HepG2 (cell line): ENCODE results near the gene KDM2B. TPM values are rescaled to one million over a fixed set of nuclear protein-coding genes. Genes with fewer than 3 reads are reported as not detected.

Experiments
- ATM ChIP-seq: fragments of 450-650 bp; IDR thresholded peaks from 2 replicates; pipeline ENCODE4 v1.7.1; 2017; ENCODE audit warnings: mild to moderate bottlenecking, borderline replicate concordance
- CEBPZ ChIP-seq: IDR thresholded peaks from 2 replicates; pipeline ENCODE4 v1.6.1; 2012; ENCODE audit warnings: low read length, improper control_type of control experiment
- EP300 ChIP-seq, 3 experiments: sonication (generic) in 1 of 3; formaldehyde crosslinking in 1 of 3; IDR thresholded peaks; 2 replicates each; pipeline versions ENCODE4 v1.5.1 to v1.6.1; 2011 to 2020; ENCODE audit warnings: low read depth in 2 of 3, low read length in 2 of 3, borderline replicate concordance in 1 of 3, improper control_type of control experiment in 1 of 3, mild to moderate bottlenecking in 1 of 3, missing genetic modification reagents in 1 of 3, moderate library complexity in 1 of 3
- ETV5 ChIP-seq: IDR thresholded peaks from 2 replicates; pipeline ENCODE4 v1.6.1; 2018; ENCODE audit warnings: missing biosample characterization, missing genetic modification reagents, inconsistent platforms, borderline replicate concordance
- GTF3A ChIP-seq: sonication (generic); formaldehyde crosslinking; conservative IDR thresholded peaks from 2 replicates; pipeline ENCODE4 v1.4.0; 2020; ENCODE audit warnings: mild to moderate bottlenecking, missing genetic modification reagents
- MAFK ChIP-seq, 2 experiments: IDR thresholded peaks in 1 of 2; conservative IDR thresholded peaks in 1 of 2; 2 replicates each; pipeline ENCODE4 v1.6.1; 2011; ENCODE audit warnings: improper control_type of control experiment in 2 of 2, low read length in 2 of 2
- MAZ ChIP-seq, 2 experiments: sonication (generic) in 1 of 2; formaldehyde crosslinking in 1 of 2; IDR thresholded peaks; 2 replicates each; pipeline versions ENCODE4 v1.5.0 to v1.6.1; 2012 to 2020; ENCODE audit warnings: low read depth in 2 of 2, mild to moderate bottlenecking in 2 of 2, borderline replicate concordance in 1 of 2, improper control_type of control experiment in 1 of 2, low read length in 1 of 2, missing genetic modification reagents in 1 of 2, moderate library complexity in 1 of 2
- PITX1 ChIP-seq: sonication (generic); formaldehyde crosslinking; IDR thresholded peaks from 2 replicates; pipeline ENCODE4 v1.5.1; 2020; ENCODE audit warnings: mild to moderate bottlenecking, missing genetic modification reagents
- POLR2G ChIP-seq: fragments of 200-400 bp; formaldehyde crosslinking; IDR thresholded peaks from 2 replicates; pipeline ENCODE4 v1.6.1; 2018; ENCODE audit warnings: mild to moderate bottlenecking, low read depth, low read length, moderate library complexity
- SAP130 ChIP-seq: IDR thresholded peaks from 2 replicates; pipeline ENCODE4 v1.6.1; 2016; ENCODE audit warnings: low read depth
- SIX1 ChIP-seq: sonication (generic); formaldehyde crosslinking; IDR thresholded peaks from 2 replicates; pipeline ENCODE4 v1.4.0; 2020; ENCODE audit warnings: missing genetic modification reagents, borderline replicate concordance
- SNAPC2 ChIP-seq: sonication (generic); formaldehyde crosslinking; IDR thresholded peaks from 2 replicates; pipeline ENCODE4 v1.8.1; 2022; ENCODE audit warnings: mild to moderate bottlenecking, missing genetic modification reagents
- ZFP36L1 ChIP-seq: sonication (generic); formaldehyde crosslinking; IDR thresholded peaks from 2 replicates; pipeline ENCODE4 v1.8.0; 2022; ENCODE audit warnings: mild to moderate bottlenecking, missing genetic modification reagents, moderate library complexity
- ZNF143 ChIP-seq: sonication (generic); formaldehyde crosslinking; IDR thresholded peaks from 2 replicates; pipeline ENCODE4 v1.4.0; 2020; ENCODE audit warnings: missing genetic modification reagents
- ZNF205 ChIP-seq: IDR thresholded peaks from 2 replicates; pipeline ENCODE4 v1.6.1; 2018; ENCODE audit warnings: missing biosample characterization, missing genetic modification reagents
- ZNF24 ChIP-seq: fragments of 450-650 bp; IDR thresholded peaks from 2 replicates; pipeline ENCODE4 v1.6.1; 2017; ENCODE audit warnings: antibody characterized with exemption, mild to moderate bottlenecking
- ZNF296 ChIP-seq: sonication (generic); formaldehyde crosslinking; conservative IDR thresholded peaks from 2 replicates; pipeline ENCODE4 v1.5.0; 2020; ENCODE audit warnings: mild to moderate bottlenecking, missing genetic modification reagents
- ZNF496 ChIP-seq: sonication (generic); formaldehyde crosslinking; IDR thresholded peaks from 2 replicates; pipeline ENCODE4 v1.8.1; 2023; ENCODE audit warnings: mild to moderate bottlenecking, moderate library complexity, missing genetic modification reagents; ENCODE audit not compliant: insufficient replicate concordance
- ZNF572 ChIP-seq: sonication (generic); formaldehyde crosslinking; IDR thresholded peaks from 2 replicates; pipeline ENCODE4 v1.5.1; 2020; ENCODE audit warnings: mild to moderate bottlenecking, missing genetic modification reagents
- ZNF652 ChIP-seq: IDR thresholded peaks from 2 replicates; pipeline ENCODE4 v1.6.1; 2016; ENCODE audit warnings: low read depth, borderline replicate concordance
- ZNF720 ChIP-seq: sonication (generic); formaldehyde crosslinking; IDR thresholded peaks from 2 replicates; pipeline ENCODE4 v1.4.0; 2020; ENCODE audit warnings: missing genetic modification reagents
- ZNF746 ChIP-seq: sonication (generic); formaldehyde crosslinking; IDR thresholded peaks from 2 replicates; pipeline ENCODE4 v1.8.0; 2022; ENCODE audit warnings: mild to moderate bottlenecking, missing genetic modification reagents
- ZNF772 ChIP-seq: sonication (generic); formaldehyde crosslinking; IDR thresholded peaks from 2 replicates; pipeline ENCODE4 v1.5.0; 2020; ENCODE audit warnings: mild to moderate bottlenecking, missing genetic modification reagents
- ZNF841 ChIP-seq: sonication (generic); formaldehyde crosslinking; IDR thresholded peaks from 2 replicates; pipeline ENCODE4 v1.8.1; 2023; ENCODE audit warnings: missing genetic modification reagents, borderline replicate concordance
- polyA plus RNA-seq, 8 experiments: library from polyadenylated mRNA; depleted of rRNA in 3 of 8; stranded (reverse) in 7 of 8; unstranded in 1 of 8; fragments of >200 nt; fragmentation: Illumina TruSeq in 4 of 8; extraction: Trizol in 4 of 8; gene quantifications; 2 replicates each; pipeline versions ENCODE4 v1.2.1 to v1.2.3, GENCODE V29; 2011 to 2016; ENCODE audit warnings: low read depth in 4 of 8, missing spikeins in 1 of 8, mixed read lengths in 1 of 8; ENCODE audit not compliant: insufficient read depth in 1 of 8
- total RNA-seq, 5 experiments: library from RNA; depleted of rRNA; stranded (reverse); fragments of >200 nt; fragmentation: Illumina TruSeq; extraction: Trizol; gene quantifications; 2 replicates each; pipeline ENCODE4 v1.2.3, GENCODE V29; 2016; ENCODE audit warnings: low read depth in 1 of 5
- TF ChIP-seq, protein P1 (sequence below): sonication (generic); formaldehyde crosslinking; IDR thresholded peaks from 2 replicates; pipeline ENCODE4 v1.5.0; 2020; ENCODE audit warnings: mild to moderate bottlenecking, missing genetic modification reagents, borderline replicate concordance

The KDM2B gene
- total and polyA plus RNA-seq, 2 of the 13 experiments (the other 11 are each of a cell fraction or from before 2014, with no cell fraction given), result 17.5 to 26.1 TPM

GRCh38 chr12:121626087-121626852, 45.4 kb upstream of the KDM2B start, which contains the start of gene ORAI1 (continued):
- peak in 1 of 2 experiments; percentile 37; a peak in 1 of 4 replicates for TF ChIP-seq EP300 (IDR thresholded peaks at IDR 0.05; ENCODE audit: low read depth in 2 of 2, low read length in 2 of 2)
- no peak for TF ChIP-seq EP300 (CRISPR knock-in tag; IDR thresholded peaks at IDR 0.05; ENCODE audit: borderline replicate concordance)
- TF ChIP-seq ZNF572 (CRISPR knock-in tag), result no peak
- no peak for TF ChIP-seq SIX1
- TF ChIP-seq ZNF496, result no peak
- TF ChIP-seq ZNF143 (CRISPR knock-in tag), result peak; percentile 39; the same call in 1 of the 2 replicates
- no peak for TF ChIP-seq ZNF720 (CRISPR knock-in tag)
- no peak for TF ChIP-seq GTF3A
- TF ChIP-seq MAFK (conservative IDR thresholded peaks at IDR 0.05 in 1 of 2, IDR thresholded peaks at IDR 0.05 in 1 of 2; ENCODE audit: low read length in 2 of 2), result no peak
- TF ChIP-seq ZNF841 (CRISPR knock-in tag), result no peak
- peak; percentile 94 for TF ChIP-seq SNAPC2 (CRISPR knock-in tag)
- TF ChIP-seq ETV5 (CRISPR knock-in tag), result peak; percentile 35; the same call in 1 of the 2 replicates
- no peak for TF ChIP-seq MAZ (IDR thresholded peaks at IDR 0.05; ENCODE audit: borderline replicate concordance, low read depth, low read length)
- peak; percentile 22; the same call in 1 of the 2 replicates for TF ChIP-seq MAZ (CRISPR knock-in tag; IDR thresholded peaks at IDR 0.05; ENCODE audit: low read depth)
- peak; percentile 73; the same call in 1 of the 2 replicates for TF ChIP-seq ZNF205
- no peak for TF ChIP-seq ZNF24
- TF ChIP-seq SAP130 (CRISPR knock-in tag), result peak; percentile 79
- no peak for TF ChIP-seq ZFP36L1 (CRISPR knock-in tag)
- no peak for TF ChIP-seq ZNF746
- no peak for TF ChIP-seq CEBPZ
- no peak for TF ChIP-seq ATM
- no peak for TF ChIP-seq ZNF296 (CRISPR knock-in tag)
- TF ChIP-seq ZNF772 (CRISPR knock-in tag), result 0 out of 2 replicates have a peak, but pooled peaks have one; percentile 7
- TF ChIP-seq, protein P1, sequence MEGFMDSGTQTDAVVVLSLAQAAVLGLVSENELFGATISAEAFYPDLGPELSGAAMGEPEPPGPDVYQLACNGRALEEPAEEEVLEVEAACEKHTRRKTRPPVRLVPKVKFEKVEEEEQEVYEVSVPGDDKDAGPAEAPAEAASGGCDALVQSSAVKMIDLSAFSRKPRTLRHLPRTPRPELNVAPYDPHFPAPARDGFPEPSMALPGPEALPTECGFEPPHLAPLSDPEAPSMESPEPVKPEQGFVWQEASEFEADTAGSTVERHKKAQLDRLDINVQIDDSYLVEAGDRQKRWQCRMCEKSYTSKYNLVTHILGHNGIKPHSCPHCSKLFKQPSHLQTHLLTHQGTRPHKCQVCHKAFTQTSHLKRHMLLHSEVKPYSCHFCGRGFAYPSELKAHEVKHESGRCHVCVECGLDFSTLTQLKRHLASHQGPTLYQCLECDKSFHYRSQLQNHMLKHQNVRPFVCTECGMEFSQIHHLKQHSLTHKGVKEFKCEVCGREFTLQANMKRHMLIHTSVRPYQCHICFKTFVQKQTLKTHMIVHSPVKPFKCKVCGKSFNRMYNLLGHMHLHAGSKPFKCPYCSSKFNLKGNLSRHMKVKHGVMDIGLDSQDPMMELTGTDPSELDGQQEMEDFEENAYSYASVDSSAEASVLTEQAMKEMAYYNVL, result no peak
- peak; percentile 79 for TF ChIP-seq POLR2G
- no peak for TF ChIP-seq ZNF652 (CRISPR knock-in tag)
- TF ChIP-seq PITX1 (CRISPR knock-in tag), result no peak
